ENCODE data around the gene RNF41. TPM values are rescaled to one million over a fixed set of nuclear protein-coding genes. Genes with fewer than 3 reads are reported as not detected.
"Not testable (repeated sequence)": the region's sequence is repeated elsewhere in the genome, so short reads cannot be mapped to it uniquely, and the experiment has no call there.

RNF41 gene
- polyA plus RNA-seq, 3 donors: 15.3 to 51.7 (median 26.7) TPM

DNA sequence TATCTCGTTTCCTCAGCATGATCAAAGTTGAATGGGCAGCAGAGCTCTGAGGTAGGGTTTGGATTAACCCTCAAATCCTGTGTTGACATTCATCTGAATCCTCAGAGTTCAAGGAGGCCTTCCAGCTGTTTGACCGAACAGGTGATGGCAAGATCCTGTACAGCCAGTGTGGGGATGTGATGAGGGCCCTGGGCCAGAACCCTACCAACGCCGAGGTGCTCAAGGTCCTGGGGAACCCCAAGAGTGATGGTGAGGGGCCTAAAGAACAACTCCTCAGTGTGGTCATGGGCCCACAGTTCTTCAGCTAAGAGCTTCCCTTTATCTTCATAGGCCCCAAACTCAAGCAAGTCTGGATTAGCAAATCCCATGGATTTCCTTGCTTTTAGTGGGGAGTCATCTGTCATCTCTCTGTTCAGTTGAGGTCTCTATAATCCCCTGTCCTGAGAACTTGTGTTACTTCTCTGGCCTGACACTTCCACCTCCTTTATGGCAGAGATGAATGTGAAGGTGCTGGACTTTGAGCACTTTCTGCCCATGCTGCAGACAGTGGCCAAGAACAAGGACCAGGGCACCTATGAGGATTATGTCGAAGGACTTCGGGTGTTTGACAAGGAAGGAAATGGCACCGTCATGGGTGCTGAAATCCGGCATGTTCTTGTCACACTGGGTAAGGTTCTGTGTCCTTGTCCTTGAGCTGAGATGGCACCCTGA, 62.1 kb downstream of the RNF41 start:
- H3K27ac ChIP-seq (ENCODE audit: low read depth, low read length): no peak overlapping the region
- WGBS, 3 donors: 19 to 24% (median 19%) methylated on average over 8 of the region's 8 CpGs

GRCh38 chr12:56158926-56159461, 62.7 kb downstream of the RNF41 start:
- 0 to 1% (median 1%) methylated on average over 6 of the region's 6 CpGs for WGBS, 3 donors
- peak overlapping the region; percentile 80 for H3K27ac ChIP-seq (ENCODE audit: low read depth, low read length)

- peak within 1 kb of the TSS; percentile 80 for H3K27ac ChIP-seq (ENCODE audit: low read depth, low read length)
- 0 to 1% (median 0%) methylated on average over 23 to 30 of the region's 30 CpGs for WGBS, 3 donors
Observed at GRCh38 chr12:56158029-56158925, 63.4 kb downstream of the RNF41 start, which contains the start of gene MYL6. MYL6 (plus strand) TSS chr12:56158359; CDS start chr12:56158402, 43 bp downstream.

- peak overlapping the region; percentile 74 for H3K27ac ChIP-seq (ENCODE audit: low read depth, low read length)
- 3 to 7% (median 4%) methylated on average over 45 of the region's 45 CpGs for WGBS, 3 donors
Observed at GRCh38 chr12:56157201-56158028, 64.3 kb downstream of the RNF41 start.

DNA sequence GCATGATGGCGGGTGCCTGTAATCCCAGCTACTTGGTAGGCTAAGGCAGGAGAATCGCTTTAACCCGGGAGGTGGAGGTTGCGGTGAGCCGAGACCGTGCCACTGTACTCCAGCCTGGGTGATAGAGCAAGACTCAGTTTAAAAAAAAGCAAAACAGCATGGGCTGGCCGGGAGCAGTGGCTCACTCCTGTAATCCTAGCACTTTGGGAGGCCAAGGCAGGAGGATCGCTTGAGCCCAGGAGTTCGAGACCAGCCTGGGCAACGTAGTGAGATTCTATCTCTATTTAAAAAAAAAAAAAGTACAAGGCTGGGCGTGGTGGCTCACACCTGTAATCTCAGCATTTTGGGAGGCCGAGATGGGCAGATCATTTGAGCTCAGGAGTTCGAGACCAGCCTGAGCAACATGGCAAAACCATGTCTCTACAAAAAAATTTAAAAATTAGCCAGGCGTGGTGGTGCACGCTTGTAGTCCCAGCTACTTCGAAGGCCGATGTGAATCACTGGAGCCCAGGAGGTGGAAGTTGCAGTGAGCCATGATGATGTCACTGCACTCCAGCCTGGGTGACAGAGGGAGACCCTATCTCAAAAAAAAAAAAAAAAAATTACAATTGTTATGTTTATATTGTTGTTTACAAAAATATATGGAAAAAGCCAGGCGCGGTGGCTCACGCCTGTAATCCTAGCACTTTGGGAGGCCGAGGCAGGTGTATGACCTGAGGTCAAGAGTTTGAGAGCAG, 65.1 kb downstream of the RNF41 start:
- 90 to 93% (median 91%) methylated on average over 21 of the region's 21 CpGs for WGBS, 3 donors
- not testable (repeated sequence) for H3K27ac ChIP-seq (ENCODE audit: low read depth, low read length)

DNA sequence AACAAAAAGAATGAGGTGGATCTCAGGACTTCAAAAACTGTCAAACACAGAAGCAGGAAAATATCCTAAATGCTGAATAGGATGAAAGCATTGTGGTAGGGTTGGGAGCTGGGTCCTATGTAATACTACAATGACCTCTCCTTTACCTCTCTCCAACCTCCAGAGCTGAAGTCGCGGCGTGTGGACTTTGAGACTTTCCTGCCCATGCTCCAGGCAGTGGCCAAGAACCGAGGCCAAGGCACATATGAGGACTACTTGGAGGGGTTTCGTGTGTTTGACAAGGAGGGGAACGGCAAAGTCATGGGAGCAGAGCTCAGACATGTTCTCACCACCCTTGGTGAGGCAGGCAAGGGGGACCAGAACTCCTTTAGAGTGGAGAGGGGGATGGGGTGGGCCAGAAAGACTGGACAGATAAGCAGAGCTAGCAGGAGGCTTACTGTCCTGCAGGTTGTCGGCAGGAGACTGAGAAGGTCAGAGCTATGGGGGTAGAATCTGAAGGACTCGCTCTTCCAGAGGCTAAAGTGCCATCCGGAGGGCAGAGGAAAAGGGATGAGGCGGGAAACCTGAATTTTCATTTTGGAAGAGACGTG, 66.4 kb downstream of the RNF41 start:
- no peak overlapping the region for H3K27ac ChIP-seq (ENCODE audit: low read depth, low read length)
- WGBS, 3 donors: 61 to 92% (median 90%) methylated on average over 11 of the region's 11 CpGs

DNA sequence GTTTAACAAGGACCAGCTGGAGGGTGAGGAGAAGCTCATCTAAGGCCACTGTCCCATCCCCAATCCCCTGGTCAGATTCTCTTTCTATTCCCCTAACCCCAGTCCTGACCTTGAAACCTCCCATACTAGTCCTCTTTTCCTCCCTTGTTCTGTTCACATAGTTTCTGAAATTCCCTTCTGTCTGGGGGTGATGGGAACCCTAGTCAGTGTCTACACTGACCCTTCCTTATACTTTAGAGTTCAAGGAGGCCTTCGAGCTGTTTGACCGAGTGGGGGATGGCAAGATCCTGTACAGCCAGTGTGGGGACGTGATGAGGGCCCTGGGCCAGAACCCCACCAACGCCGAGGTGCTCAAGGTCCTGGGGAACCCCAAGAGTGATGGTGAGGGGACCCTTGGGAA, 66.9 kb downstream of the RNF41 start:
- H3K27ac ChIP-seq (ENCODE audit: low read depth, low read length): no peak overlapping the region
- 88 to 94% (median 92%) methylated on average over 5 of the region's 5 CpGs for whole genome bisulfite sequencing, 3 donors

- H3K27ac ChIP-seq (ENCODE audit: low read depth, low read length): no peak overlapping the region
- 81 to 100% (median 100%) methylated on average over 1 of the region's 1 CpG for WGBS, 3 donors
Observed at GRCh38 chr12:56154246-56154771, 67.4 kb downstream of the RNF41 start.

GRCh38 chr12:56153678-56154065, 68.0 kb downstream of the RNF41 start:
- 83 to 88% (median 85%) methylated on average over 5 of the region's 5 CpGs for WGBS, 3 donors
- H3K27ac ChIP-seq (ENCODE audit: low read depth, low read length): no peak overlapping the region

GRCh38 chr12:56152756-56153677, 68.7 kb downstream of the RNF41 start:
- 13 to 17% (median 16%) methylated on average over 8 of the region's 8 CpGs for whole genome bisulfite sequencing, 3 donors
- H3K27ac ChIP-seq (ENCODE audit: low read depth, low read length): no peak overlapping the region

Other genes with a start within 250 kb of the RNF41 start
- 10 to 100 TPM; 28.5 to 66.8 (median 47.4) TPM for gene RAB5B, start 247.8 kb downstream of the RNF41 start, polyA plus RNA-seq
- 10 to 100 TPM in 2 of 3 donors, 1 to 10 TPM in 1; 10.0 to 27.8 (median 15.7) TPM for gene SUOX, start 224.6 kb downstream of the RNF41 start, polyA plus RNA-seq
- 1 to 10 TPM; 1.5 to 4.9 (median 4.8) TPM for gene IKZF4, start 200.9 kb downstream of the RNF41 start, polyA plus RNA-seq
- gene RPS26, start 180.0 kb downstream of the RNF41 start, polyA plus RNA-seq: 1,000 to 10,000 TPM; 1,111 to 1,459 (median 1,152) TPM
- 10 to 100 TPM in 1 of 3 donors, 1 to 10 TPM in 2; 2.0 to 28.8 (median 4.5) TPM for gene ERBB3, start 141.8 kb downstream of the RNF41 start, polyA plus RNA-seq
- gene PA2G4, start 117.4 kb downstream of the RNF41 start, polyA plus RNA-seq: 100 to 1,000 TPM in 1 of 3 donors, 10 to 100 TPM in 2; 75.9 to 138 (median 83.2) TPM
- gene RPL41, start 105.3 kb downstream of the RNF41 start, polyA plus RNA-seq: 1,000 to 10,000 TPM; 6,348 to 7,135 (median 6,380) TPM
- 1 to 10 TPM; 1.6 to 2.4 (median 1.9) TPM for gene ZC3H10, start 103.7 kb downstream of the RNF41 start, polyA plus RNA-seq
- gene ESYT1, start 93.7 kb downstream of the RNF41 start, polyA plus RNA-seq: 100 to 1,000 TPM in 1 of 3 donors, 10 to 100 TPM in 2; 61.4 to 304 (median 94.5) TPM
- gene MYL6B, start 69.3 kb downstream of the RNF41 start, polyA plus RNA-seq: 10 to 100 TPM; 15.5 to 88.5 (median 48.0) TPM
- gene MYL6, start 63.6 kb downstream of the RNF41 start, polyA plus RNA-seq: 1,000 to 10,000 TPM; 1,303 to 4,064 (median 3,695) TPM
- 10 to 100 TPM; 21.4 to 53.8 (median 48.7) TPM for gene SMARCC2, start 32.4 kb downstream of the RNF41 start, polyA plus RNA-seq
- 10 to 100 TPM; 20.9 to 22.3 (median 21.3) TPM for gene NABP2, start 2.4 kb upstream of the RNF41 start, polyA plus RNA-seq
- 100 to 1,000 TPM in 1 of 3 donors, 1 to 10 TPM in 1, under 1 TPM in 1; 0.31 to 209 (median 1.0) TPM for gene SLC39A5, start 8.1 kb upstream of the RNF41 start, polyA plus RNA-seq
- gene ANKRD52, start 36.5 kb upstream of the RNF41 start, polyA plus RNA-seq: 1 to 10 TPM; 5.6 to 9.9 (median 9.7) TPM
- gene COQ10A, start 45.0 kb upstream of the RNF41 start, polyA plus RNA-seq: 10 to 100 TPM in 2 of 3 donors, 1 to 10 TPM in 1; 8.5 to 11.6 (median 11.1) TPM
- gene CS, start 78.4 kb upstream of the RNF41 start, polyA plus RNA-seq: 100 to 1,000 TPM in 1 of 3 donors, 10 to 100 TPM in 2; 82.8 to 289 (median 83.0) TPM
- 10 to 100 TPM; 86.3 to 99.0 (median 95.9) TPM for gene CNPY2, start 94.1 kb upstream of the RNF41 start, polyA plus RNA-seq
- 10 to 100 TPM; 16.8 to 33.7 (median 29.8) TPM for gene PAN2, start 112.1 kb upstream of the RNF41 start, polyA plus RNA-seq
- 1 to 10 TPM in 1 of 3 donors, under 1 TPM in 1, not detected in 1; 0.62 to 3.1 TPM for gene IL23A, start 117.0 kb upstream of the RNF41 start, polyA plus RNA-seq
- gene STAT2, start 138.2 kb upstream of the RNF41 start, polyA plus RNA-seq: 10 to 100 TPM; 32.5 to 58.4 (median 56.5) TPM
- gene APOF, start 140.9 kb upstream of the RNF41 start, polyA plus RNA-seq: under 1 TPM in 1 of 3 donors, not detected in 2; 0.03 TPM
- gene TIMELESS, start 227.5 kb upstream of the RNF41 start, polyA plus RNA-seq: 1 to 10 TPM; 3.9 to 5.0 (median 4.7) TPM
- gene MIP, start 232.7 kb upstream of the RNF41 start, polyA plus RNA-seq: under 1 TPM in 1 of 3 donors, not detected in 2; 0.16 TPM
- 1 to 10 TPM; 2.0 to 2.5 (median 2.3) TPM for gene SPRYD4, start 246.7 kb upstream of the RNF41 start, polyA plus RNA-seq